Mesothelial cell of epicardium (in vitro differentiated cells): ENCODE data around the gene UTP3. TPM values are rescaled to one million over a fixed set of nuclear protein-coding genes. Genes with fewer than 3 reads are reported as not detected.

ENCODE experiments used
- DNase-seq, 2 experiments: peaks; one replicate each; pipeline ENCODE4 v3.0.0; 2021; ENCODE audit warnings: low spot score in 2 of 2; ENCODE audit not compliant: unreplicated experiment in 2 of 2
- H3K27ac Mint-ChIP-seq: 2 replicates; pipeline ENCODE4 v1.8.0; 2021; ENCODE audit warnings: mixed read lengths
- H3K27me3 Mint-ChIP-seq: 2 replicates; pipeline ENCODE4 v1.8.0; 2021; ENCODE audit warnings: low read depth, mixed read lengths
- H3K36me3 Mint-ChIP-seq: 2 replicates; pipeline ENCODE4 v1.8.0; 2021; ENCODE audit warnings: mixed read lengths
- H3K4me1 Mint-ChIP-seq: 2 replicates; pipeline ENCODE4 v1.8.0; 2021; ENCODE audit warnings: mixed read lengths
- H3K4me3 Mint-ChIP-seq: 2 replicates; pipeline ENCODE4 v1.8.0; 2021; ENCODE audit warnings: mild to moderate bottlenecking, moderate library complexity, mixed read lengths
- H3K9me3 Mint-ChIP-seq: 2 replicates; pipeline ENCODE4 v1.8.0; 2021; ENCODE audit warnings: mixed read lengths
- total RNA-seq: library from RNA; stranded (reverse); gene quantifications from 3 replicates; pipeline ENCODE4 v1.2.1, GENCODE V29; 2021
- TF ChIP-seq, protein P1 (sequence below): fragments of 200-600 bp; sonication (generic); IDR thresholded peaks from one replicate; pipeline ENCODE4 v1.5.0; 2021; ENCODE audit warnings: antibody characterized with exemption; ENCODE audit not compliant: unreplicated experiment

UTP3 gene
- total RNA-seq, 1 donor from 2014 or later: 28.0 TPM

GRCh38 chr4:70709611-70710205 is 21.4 kb downstream of the UTP3 start:
- H3K36me3 Mint-ChIP-seq: no peaks in the 10 kb centered on the region
- H3K4me3 Mint-ChIP-seq: no peak overlapping the region
- TF ChIP-seq, protein P1, sequence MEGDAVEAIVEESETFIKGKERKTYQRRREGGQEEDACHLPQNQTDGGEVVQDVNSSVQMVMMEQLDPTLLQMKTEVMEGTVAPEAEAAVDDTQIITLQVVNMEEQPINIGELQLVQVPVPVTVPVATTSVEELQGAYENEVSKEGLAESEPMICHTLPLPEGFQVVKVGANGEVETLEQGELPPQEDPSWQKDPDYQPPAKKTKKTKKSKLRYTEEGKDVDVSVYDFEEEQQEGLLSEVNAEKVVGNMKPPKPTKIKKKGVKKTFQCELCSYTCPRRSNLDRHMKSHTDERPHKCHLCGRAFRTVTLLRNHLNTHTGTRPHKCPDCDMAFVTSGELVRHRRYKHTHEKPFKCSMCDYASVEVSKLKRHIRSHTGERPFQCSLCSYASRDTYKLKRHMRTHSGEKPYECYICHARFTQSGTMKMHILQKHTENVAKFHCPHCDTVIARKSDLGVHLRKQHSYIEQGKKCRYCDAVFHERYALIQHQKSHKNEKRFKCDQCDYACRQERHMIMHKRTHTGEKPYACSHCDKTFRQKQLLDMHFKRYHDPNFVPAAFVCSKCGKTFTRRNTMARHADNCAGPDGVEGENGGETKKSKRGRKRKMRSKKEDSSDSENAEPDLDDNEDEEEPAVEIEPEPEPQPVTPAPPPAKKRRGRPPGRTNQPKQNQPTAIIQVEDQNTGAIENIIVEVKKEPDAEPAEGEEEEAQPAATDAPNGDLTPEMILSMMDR: no peak
- H3K27ac Mint-ChIP-seq: no peak overlapping the region
- H3K9me3 Mint-ChIP-seq: no peaks in the 10 kb centered on the region
- H3K27me3 Mint-ChIP-seq: no peaks in the 10 kb centered on the region
- peaks cover 21% of the 10 kb centered on the region for H3K4me1 Mint-ChIP-seq
- DNase-seq: no peak

- Mint-ChIP-seq H3K36me3 (no peaks in the 10 kb centered on the region), H3K4me3 (no peak overlapping the region), H3K27ac (no peak overlapping the region), H3K4me1 (peaks cover 11% of the 10 kb centered on the region), H3K27me3 (no peaks in the 10 kb centered on the region), H3K9me3 (no peaks in the 10 kb centered on the region)
- no peak for DNase-seq
- TF ChIP-seq, protein P1: no peak
Observed at GRCh38 chr4:70711599-70711998, 23.3 kb downstream of the UTP3 start.

DNA sequence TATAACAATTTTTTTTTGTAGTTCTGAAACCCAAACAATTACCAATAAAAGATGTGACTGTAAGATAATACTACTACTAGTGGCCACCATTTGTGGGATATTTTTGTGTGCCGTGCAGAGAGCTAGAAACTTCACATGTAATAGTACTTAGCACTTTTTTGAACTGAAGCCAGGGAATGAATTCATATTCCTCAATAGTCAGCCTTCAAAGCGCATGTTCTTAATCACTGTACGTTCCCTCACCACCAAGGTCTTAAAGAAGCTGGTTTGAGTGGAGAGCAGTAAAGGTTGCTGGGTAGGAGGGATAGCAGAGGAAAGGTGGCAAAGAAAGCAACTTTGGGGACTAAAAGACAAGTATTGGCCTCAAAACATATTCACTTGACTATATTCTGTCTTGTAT is 23.8 kb downstream of the UTP3 start:
- Mint-ChIP-seq H3K9me3 (no peaks in the 10 kb centered on the region), H3K4me3 (no peak overlapping the region), H3K27me3 (no peaks in the 10 kb centered on the region), H3K27ac (no peak overlapping the region), H3K36me3 (no peaks in the 10 kb centered on the region), H3K4me1 (peaks cover 8% of the 10 kb centered on the region)
- TF ChIP-seq, protein P1: no peak
- no peak for DNase-seq

- TF ChIP-seq, protein P1: no peak
- H3K27ac Mint-ChIP-seq: no peak overlapping the region
Observed at GRCh38 chr4:70712604-70713452, 24.5 kb downstream of the UTP3 start.

DNA sequence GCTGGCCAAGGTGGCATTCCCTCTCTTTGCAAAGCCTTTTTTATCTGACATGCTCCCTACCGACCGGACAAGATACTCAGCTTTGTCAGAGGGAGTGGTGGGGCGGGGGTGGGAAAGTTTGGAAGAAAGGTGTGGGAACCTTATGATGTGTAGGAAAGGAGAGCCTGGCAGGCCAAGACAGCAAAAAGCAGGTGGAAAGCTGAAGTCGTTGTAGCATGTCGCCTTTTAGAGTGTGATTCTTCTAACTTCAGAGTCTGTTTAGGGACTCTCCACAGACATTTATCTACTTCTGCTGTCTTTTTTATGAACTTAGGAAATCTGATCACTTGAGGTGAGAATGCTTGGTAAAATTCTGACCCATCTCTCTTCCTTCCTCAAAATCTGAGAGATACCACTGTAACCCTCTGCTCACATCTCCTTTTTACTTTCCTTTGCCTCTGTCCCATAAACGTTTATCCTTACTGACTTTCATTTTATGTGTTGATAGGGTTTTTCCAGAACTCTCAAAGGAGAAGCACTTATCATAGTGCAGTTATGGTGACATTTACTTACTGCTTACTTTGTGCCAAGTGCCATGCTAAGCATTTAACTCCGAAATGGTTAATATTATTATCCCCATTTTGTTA is 25.2 kb downstream of the UTP3 start:
- Mint-ChIP-seq H3K27me3 (no peaks in the 10 kb centered on the region), H3K36me3 (no peaks in the 10 kb centered on the region), H3K9me3 (no peaks in the 10 kb centered on the region), H3K4me1 (peaks cover 8% of the 10 kb centered on the region), H3K4me3 (no peak overlapping the region), H3K27ac (no peak overlapping the region)
- TF ChIP-seq, protein P1: no peak
- DNase-seq: no peak

More at GRCh38 chr4:70712604-70713452, 24.5 kb downstream of the UTP3 start:
- H3K4me1 Mint-ChIP-seq: peaks cover 8% of the 10 kb centered on the region
- H3K4me3 Mint-ChIP-seq: no peak overlapping the region
- DNase-seq: no peak
- no peaks in the 10 kb centered on the region for H3K27me3 Mint-ChIP-seq
- H3K36me3 Mint-ChIP-seq: no peaks in the 10 kb centered on the region
- H3K9me3 Mint-ChIP-seq: no peaks in the 10 kb centered on the region
